ENCODE measurements around the gene MGA.

DNA sequence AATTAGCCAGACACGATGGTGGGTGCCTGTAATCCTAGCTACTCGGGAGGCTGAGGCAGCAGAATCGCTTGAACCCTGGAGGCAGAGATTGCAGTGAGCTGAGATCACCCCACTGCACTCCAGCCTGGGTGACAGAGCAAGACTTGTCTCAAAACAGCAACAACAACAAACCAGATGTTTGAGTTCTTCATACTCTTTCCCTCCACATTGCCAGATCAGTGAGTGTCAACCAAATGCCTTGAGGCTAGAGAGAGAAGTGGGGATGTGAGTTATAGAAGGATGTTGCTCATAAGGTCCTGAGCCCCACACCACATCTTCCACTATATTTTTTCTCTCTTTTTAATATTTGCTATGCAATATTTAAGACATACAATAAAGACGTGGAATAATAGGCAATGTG is 133.9 kb downstream of the MGA start:
- TF ChIP-seq POLR2A (IDR thresholded peaks at IDR 0.05; ENCODE audit: low read length) (no peak), GATA1 (IDR thresholded peaks at IDR 0.05; ENCODE audit: low read depth, low read length) (no peak)
